PC-9 (cell line): Measurements from ENCODE around the gene DPM2.

Source experiments
- CTCF ChIP-seq: fragments of 200-600 bp; sonication (generic); conservative IDR thresholded peaks from 2 replicates; pipeline ENCODE4 v1.6.1; 2017; ENCODE audit warnings: mixed run types, antibody characterized with exemption, mild to moderate bottlenecking, moderate library complexity
- EZH2 ChIP-seq: fragments of 200-600 bp; sonication (generic); IDR thresholded peaks from 2 replicates; pipeline ENCODE4 v1.8.0; 2017; ENCODE audit warnings: antibody characterized with exemption, low read depth

GRCh38 chr9:127968042-127968441, 30.4 kb upstream of the DPM2 start:
- TF ChIP-seq CTCF (no peak), EZH2 (no peak)
